Epithelial cell of esophagus (primary cell): Measurements from ENCODE around the gene RCAN1.

Experiments used
- DNase-seq: peaks from one replicate; pipeline ENCODE4 v3.0.0; 2010; ENCODE audit warnings: low read depth
- H3K4me3 ChIP-seq: 2 replicates; pipeline ENCODE4 v1.5.1; 2011; ENCODE audit warnings: mild to moderate bottlenecking, low read length, control low read depth
- TF ChIP-seq, protein P1 (sequence below): IDR thresholded peaks from 2 replicates; pipeline ENCODE4 v1.5.1; 2011; ENCODE audit warnings: low read depth, mild to moderate bottlenecking, low read length, control low read depth, inconsistent platforms; ENCODE audit not compliant: insufficient read depth; ENCODE audit errors: missing control alignments

RCAN1 gene

DNA sequence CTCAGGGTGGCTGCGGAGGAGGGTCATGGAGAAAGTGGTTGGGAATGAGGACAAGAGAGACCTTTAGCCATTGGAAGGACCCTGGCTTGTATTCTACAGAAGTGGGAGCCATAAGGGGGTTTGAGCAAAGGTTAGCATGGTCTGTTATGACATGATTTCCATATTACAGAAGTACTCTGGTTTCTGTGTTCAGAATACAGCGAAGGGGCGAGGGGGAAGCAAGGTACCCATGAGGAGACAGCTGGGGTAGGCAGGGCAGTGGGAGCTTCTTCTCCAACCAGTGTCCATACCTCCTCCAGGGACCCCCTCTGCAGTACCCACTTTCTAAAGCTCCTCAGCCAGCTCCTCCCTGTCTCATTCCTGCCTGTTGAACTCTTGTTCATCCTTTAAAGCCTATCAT, 81.0 kb downstream of the RCAN1 start:
- TF ChIP-seq, protein P1, sequence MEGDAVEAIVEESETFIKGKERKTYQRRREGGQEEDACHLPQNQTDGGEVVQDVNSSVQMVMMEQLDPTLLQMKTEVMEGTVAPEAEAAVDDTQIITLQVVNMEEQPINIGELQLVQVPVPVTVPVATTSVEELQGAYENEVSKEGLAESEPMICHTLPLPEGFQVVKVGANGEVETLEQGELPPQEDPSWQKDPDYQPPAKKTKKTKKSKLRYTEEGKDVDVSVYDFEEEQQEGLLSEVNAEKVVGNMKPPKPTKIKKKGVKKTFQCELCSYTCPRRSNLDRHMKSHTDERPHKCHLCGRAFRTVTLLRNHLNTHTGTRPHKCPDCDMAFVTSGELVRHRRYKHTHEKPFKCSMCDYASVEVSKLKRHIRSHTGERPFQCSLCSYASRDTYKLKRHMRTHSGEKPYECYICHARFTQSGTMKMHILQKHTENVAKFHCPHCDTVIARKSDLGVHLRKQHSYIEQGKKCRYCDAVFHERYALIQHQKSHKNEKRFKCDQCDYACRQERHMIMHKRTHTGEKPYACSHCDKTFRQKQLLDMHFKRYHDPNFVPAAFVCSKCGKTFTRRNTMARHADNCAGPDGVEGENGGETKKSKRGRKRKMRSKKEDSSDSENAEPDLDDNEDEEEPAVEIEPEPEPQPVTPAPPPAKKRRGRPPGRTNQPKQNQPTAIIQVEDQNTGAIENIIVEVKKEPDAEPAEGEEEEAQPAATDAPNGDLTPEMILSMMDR = no peak
- H3K4me3 ChIP-seq = no peak overlapping the region
- DNase-seq = no peak

DNA sequence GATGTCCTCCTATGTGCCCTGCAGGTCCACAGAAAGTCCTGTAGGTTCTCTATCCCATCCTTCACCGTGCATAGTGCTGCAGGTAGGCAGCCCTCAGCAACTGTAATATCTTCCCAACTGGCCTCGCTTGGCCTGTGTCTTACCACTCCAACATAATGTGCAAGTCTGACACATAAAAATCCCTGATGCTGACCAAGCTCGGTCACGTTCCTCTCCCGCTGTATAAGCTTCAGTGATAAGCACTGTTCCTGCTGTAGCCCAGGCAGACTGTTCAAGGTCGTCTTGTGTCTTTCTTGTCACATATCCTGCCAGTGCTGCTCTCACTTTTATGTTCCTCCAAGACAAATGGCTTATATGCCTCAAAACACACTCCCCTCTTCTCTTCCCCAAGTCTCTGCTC, 83.5 kb downstream of the RCAN1 start:
- DNase-seq = no peak
- TF ChIP-seq, protein P1 = no peak
- H3K4me3 ChIP-seq = no peak overlapping the region

DNA sequence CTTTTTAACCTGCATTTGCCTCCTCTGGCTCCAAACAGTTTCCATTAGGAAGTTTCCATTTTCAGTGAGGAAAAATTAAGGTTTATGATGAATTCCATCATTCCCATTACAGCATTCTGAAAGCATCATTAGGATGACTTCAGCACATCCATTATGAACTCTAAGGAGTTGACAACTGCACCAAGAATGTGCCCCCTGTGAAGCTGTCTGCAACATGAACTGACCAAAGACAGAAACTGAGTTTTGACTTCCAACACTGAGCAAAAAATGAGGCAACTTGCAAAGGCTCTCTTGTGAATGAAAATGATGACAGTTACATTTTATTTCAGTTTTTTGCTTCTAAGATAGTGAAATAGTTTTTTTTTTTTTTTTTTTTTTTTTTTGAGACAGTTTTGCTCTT, 84.7 kb downstream of the RCAN1 start:
- TF ChIP-seq, protein P1 = no peak
- H3K4me3 ChIP-seq = no peak overlapping the region
- DNase-seq = no peak

DNA sequence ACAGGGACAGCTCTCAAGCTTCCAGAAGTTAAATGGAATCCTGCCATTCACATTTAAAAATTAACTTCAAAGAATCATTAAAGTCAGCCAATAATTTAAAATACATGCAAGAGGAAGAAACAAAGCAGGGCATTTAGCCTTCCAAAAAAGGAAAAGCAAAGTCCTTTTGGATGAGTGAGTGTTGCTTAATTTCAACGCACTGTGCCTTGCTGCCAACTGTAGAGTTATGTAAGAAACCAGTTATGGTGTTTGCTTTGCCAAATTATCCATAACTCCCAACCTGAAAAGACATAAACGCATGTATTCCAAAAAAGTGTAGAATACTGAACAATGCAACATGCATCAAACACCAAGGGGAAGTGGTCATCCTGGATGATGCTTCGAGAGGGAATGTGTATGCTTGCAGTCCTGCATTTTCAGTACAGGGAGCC, 86.8 kb downstream of the RCAN1 start:
- peak; percentile 53 for DNase-seq
- H3K4me3 ChIP-seq = no peak overlapping the region
- TF ChIP-seq, protein P1 = no peak

DNA sequence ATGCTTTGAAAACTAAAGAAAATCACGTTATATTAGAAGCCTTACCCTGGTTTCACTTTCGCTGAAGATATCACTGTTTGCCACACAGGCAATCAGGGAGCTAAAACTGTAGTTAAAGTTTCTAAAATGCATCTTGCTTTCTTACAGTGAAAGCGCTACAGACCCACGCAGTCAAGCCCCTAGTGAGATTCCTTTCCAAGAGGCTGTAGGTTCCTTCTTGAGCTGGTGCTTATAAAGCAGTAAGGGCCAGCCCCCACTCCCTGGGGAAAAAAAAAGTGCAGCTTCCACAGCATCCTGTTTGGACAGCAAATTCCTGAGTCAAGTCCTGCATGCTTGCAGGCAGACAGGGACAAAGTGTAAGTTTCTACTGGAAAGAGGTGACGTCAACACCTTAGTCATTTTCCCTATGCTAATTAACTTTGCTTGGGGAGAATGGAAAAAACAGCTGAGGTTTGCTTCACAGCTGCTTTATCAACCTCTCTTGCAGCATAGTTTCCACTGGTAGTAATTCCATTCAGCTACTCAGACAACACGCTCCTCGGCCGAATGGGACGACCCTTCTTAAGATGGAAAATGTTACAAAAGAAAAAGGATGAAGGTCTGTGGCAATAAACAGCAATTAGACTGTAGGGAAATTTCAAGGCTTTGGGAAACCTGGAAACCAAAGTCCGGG, 88.2 kb downstream of the RCAN1 start:
- peak overlapping the region; percentile 54 for H3K4me3 ChIP-seq
- DNase-seq = peak; percentile 99
- TF ChIP-seq, protein P1 = no peak

DNA sequence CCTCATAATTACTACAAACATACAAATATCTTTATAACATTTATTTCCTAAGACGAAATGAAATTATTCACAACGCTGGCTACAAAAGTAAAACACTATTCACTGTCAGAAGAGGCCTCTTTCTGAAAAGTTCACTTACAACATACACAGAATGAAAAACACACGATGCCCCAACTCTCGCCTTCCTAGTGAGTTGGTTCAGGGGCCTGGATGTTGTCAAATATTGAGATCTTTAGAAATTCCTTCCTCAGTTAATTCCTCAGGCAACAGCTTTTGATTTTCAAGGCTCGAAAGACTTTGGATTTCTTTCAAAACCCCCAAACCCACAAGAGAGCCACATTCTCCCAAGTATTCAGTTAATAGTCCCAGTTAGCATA, 88.7 kb downstream of the RCAN1 start:
- DNase-seq = no peak
- peak overlapping the region; percentile 54 for H3K4me3 ChIP-seq
- TF ChIP-seq, protein P1 = no peak
